ENCODE measurements around the gene VAMP5. TPM values are rescaled to one million over a fixed set of nuclear protein-coding genes. Genes with fewer than 3 reads are reported as not detected.

Gene VAMP5
- total and polyA plus RNA-seq, 10 of the 15 experiments (the other 5 are each of a cell fraction or from before 2014, with no cell fraction given) = 3.8 to 52.7 (median 24.1) TPM

GRCh38 chr2:85583667-85584353 lies 421 bp upstream of the VAMP5 start (continued):
- TF ChIP-seq E4F1 (IDR thresholded peaks at IDR 0.05; ENCODE audit: borderline replicate concordance, partially characterized antibody) (no peak), ETV6 (conservative IDR thresholded peaks at IDR 0.05 in 1 of 2, IDR thresholded peaks at IDR 0.05 in 1 of 2; ENCODE audit: borderline replicate concordance in 1 of 2, low read depth in 1 of 2) (0 out of 4 replicates have a peak, but pooled peaks of 1 of the 2 experiments have one; percentile 36), DPF2 (IDR thresholded peaks at IDR 0.05) (0 out of 2 replicates have a peak, but pooled peaks have one; percentile 42), RUNX3 (IDR thresholded peaks at IDR 0.05; ENCODE audit: low read length) (peak; percentile 27; the same call in 1 of the 2 replicates), GABPA (IDR thresholded peaks at IDR 0.05; ENCODE audit: low read depth) (no peak)

GRCh38 chr2:85584857-85585780 lies 888 bp downstream of the VAMP5 start:
- Histone ChIP-seq H3K4me3 (peak overlapping the region; percentile 72), H2AFZ (ENCODE audit: control insufficient read depth, low read depth, low read length) (peak overlapping the region; percentile 11), H3K27me3 (replicated peaks in 1 of 2; ENCODE audit: control insufficient read depth in 2 of 2, insufficient read depth in 2 of 2, low read length in 1 of 2) (no peaks in the 10 kb centered on the region), H3K4me2 (ENCODE audit: control insufficient read depth, insufficient read depth) (peak overlapping the region; percentile 97), H3K79me2 (ENCODE audit: control insufficient read depth, insufficient read depth, low read length) (peaks cover 2% of the 10 kb centered on the region), H4K20me1 (ENCODE audit: control insufficient read depth, insufficient read depth) (no peaks in the 10 kb centered on the region), H3K36me3 (ENCODE audit: control insufficient read depth in 2 of 2, insufficient read depth in 2 of 2, low read length in 1 of 2) (peaks cover 0 to 6% of the 10 kb centered on the region in 2 experiments; a peak in 2 of 4 replicates), H3K4me1 (ENCODE audit: control insufficient read depth, insufficient read depth, low read length) (peaks cover 21% of the 10 kb centered on the region), H3K9me3 (replicated peaks; ENCODE audit: control insufficient read depth, insufficient read depth, low read length) (no peaks in the 10 kb centered on the region), H3K27ac (ENCODE audit: control insufficient read depth, insufficient read depth) (peak overlapping the region; percentile 64), H3K9ac (ENCODE audit: control insufficient read depth, insufficient read depth, low read length) (peak overlapping the region; percentile 56)
- ATAC-seq (peak; percentile 49), DNase-seq (ENCODE audit: low read depth, low spot score) (no peak), FAIRE-seq (peak; percentile 31)
- WGBS (ENCODE audit: insufficient coverage, insufficient replicate concordance, low lambda C conversion rate, missing lambda C conversion rate) = 24% methylated on average over 9 of the region's 9 CpGs
- RAD21 ChIA-PET (ENCODE audit: unreplicated experiment) = no interaction called here
- intact Hi-C loops (cut with micrococcal nuclease; ENCODE audit: unreplicated experiment) = no loop called here
- BruUV-seq (replicated peaks) = no TSS peak
- in situ Hi-C loops (cut with MboI) = no loop called here
- SMC1A ChIA-PET (ENCODE audit: uncharacterized antibody, unreplicated experiment) = no interaction called here
- CTCF ChIA-PET = no interaction called here
- POLR2A ChIA-PET = interaction anchor here (0.5 to 1.2 kb wide), 3 partner anchors 10 to 1163 kb away, joined by 3 to 5 read pairs (median 4); partner anchors contain the start of gene RNF181
- peak; percentile 53 for TF ChIP-seq SPI1 (IDR thresholded peaks at IDR 0.05; ENCODE audit: borderline replicate concordance, insufficient read depth, low read depth, low read length)
- no peak for TF ChIP-seq PKNOX1 (IDR thresholded peaks at IDR 0.05)
- TF ChIP-seq E2F8 (IDR thresholded peaks at IDR 0.05; ENCODE audit: low read depth, partially characterized antibody) = no peak
- TF ChIP-seq FOXK2 (IDR thresholded peaks at IDR 0.05) = peak; percentile 7; the same call in 1 of the 2 replicates
- TF ChIP-seq IRF4 (IDR thresholded peaks at IDR 0.05; ENCODE audit: low read depth, low read length) = peak; percentile 76
- no peak for TF ChIP-seq BACH1 (IDR thresholded peaks at IDR 0.05; ENCODE audit: borderline replicate concordance)
- TF ChIP-seq NR2C1 (IDR thresholded peaks at IDR 0.05) = no peak

Measured in GM12878 (cell line).